ENCODE measurements around the gene BICD1. TPM values are rescaled to one million over a fixed set of nuclear protein-coding genes. Genes with fewer than 3 reads are reported as not detected.

BICD1 gene
- 10 to 100 TPM; 24.5 to 36.6 (median 32.4) TPM for total RNA-seq (2021; fragmentation: NEBNext Ultra II Directional; extraction: Animal tissue kit (Norgen Biotek cat#: 25700))
- long read RNA-seq, partial matches to known transcripts, result 3 of 9 reads
- long read RNA-seq, other reads (novel, unspliced or antisense), result 4 of 9 reads

DNA sequence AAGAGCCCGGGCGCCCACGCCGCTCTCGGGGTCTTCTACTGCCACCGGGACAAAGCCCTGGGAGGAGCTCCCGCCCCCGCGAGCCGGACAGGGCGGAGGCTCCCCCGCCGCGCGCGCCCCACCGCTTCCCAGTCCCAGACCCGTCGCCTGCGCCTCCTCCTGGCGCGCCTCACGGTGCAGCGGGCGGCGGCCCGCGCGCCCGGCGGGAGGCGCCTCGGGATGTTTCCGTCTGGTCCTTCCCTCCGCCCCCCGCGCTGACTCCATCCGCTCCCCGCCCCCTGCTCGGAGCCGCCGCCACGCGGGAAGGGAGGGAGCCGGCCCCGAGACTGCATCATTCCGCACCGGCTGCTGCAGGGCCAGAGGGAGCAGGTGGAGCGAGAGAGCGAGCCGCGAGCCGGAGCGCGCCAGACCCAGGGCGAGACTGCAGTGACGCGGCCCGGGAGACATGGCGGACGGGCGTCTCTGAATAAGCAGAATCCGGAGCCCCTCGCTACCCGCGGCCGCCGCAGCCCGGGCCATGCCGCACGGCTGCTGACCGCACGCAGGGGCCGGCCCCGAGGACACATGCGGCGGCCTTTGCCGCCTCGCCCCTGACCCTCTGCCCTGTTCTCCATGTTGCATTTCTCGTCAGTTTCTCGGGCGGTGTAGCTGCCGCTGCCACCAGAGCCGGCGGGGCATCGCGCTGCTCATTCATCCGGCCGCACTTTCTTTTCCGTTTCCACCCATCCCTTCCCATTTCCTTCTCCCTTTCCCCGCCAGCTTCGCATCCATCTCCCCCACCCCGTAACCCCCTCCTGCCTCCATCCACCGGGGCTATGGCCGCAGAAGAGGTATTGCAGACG, at the start of gene BICD1:
BICD1 (plus strand) TSS at position 331 of the 842 bp plus-strand sequence; CDS start at position 816, 485 bp downstream.
- no peaks in the 10 kb centered on the region; the same call in 1 of the 2 replicates for H3K27me3 Mint-ChIP-seq (ENCODE audit: insufficient read depth)
- peak within 1 kb of the TSS; percentile 90 for H3K27ac Mint-ChIP-seq
- TF ChIP-seq, protein P1, sequence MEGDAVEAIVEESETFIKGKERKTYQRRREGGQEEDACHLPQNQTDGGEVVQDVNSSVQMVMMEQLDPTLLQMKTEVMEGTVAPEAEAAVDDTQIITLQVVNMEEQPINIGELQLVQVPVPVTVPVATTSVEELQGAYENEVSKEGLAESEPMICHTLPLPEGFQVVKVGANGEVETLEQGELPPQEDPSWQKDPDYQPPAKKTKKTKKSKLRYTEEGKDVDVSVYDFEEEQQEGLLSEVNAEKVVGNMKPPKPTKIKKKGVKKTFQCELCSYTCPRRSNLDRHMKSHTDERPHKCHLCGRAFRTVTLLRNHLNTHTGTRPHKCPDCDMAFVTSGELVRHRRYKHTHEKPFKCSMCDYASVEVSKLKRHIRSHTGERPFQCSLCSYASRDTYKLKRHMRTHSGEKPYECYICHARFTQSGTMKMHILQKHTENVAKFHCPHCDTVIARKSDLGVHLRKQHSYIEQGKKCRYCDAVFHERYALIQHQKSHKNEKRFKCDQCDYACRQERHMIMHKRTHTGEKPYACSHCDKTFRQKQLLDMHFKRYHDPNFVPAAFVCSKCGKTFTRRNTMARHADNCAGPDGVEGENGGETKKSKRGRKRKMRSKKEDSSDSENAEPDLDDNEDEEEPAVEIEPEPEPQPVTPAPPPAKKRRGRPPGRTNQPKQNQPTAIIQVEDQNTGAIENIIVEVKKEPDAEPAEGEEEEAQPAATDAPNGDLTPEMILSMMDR (IDR thresholded peaks at IDR 0.05), result peak; percentile 70

DNA sequence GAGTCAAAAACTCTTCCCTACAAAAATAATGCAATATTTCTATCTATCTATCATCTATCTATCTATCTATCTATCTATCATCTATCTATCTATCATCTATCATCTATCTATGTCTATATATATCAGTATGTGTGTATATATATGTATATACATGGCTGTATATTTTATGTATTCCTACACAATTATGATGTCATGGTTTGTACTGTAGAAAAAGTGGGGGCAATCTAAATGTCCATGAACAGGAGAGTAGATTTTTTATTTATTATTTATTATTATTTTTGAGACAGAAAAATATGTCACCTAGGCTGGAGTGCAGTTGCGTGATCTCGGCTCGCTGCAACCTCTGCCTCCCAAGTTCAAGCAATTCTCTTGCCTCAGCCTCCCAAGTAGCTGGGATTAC, 45.6 kb upstream of the BICD1 start:
- Mint-ChIP-seq H3K4me3 (no peak overlapping the region), H3K9me3 (no peaks in the 10 kb centered on the region), H3K36me3 (ENCODE audit: low read depth) (no peaks in the 10 kb centered on the region), H3K27me3 (ENCODE audit: insufficient read depth) (peaks cover 4% of the 10 kb centered on the region; the same call in 1 of the 2 replicates), H3K27ac (no peak overlapping the region), H3K4me1 (ENCODE audit: low read depth) (no peaks in the 10 kb centered on the region)
- DNase-seq, result no peak
- TF ChIP-seq, protein P1 (IDR thresholded peaks at IDR 0.05), result no peak

More for the DNA sequence above, at the start of gene BICD1:
- Mint-ChIP-seq H3K9me3 (no peaks in the 10 kb centered on the region), H3K36me3 (ENCODE audit: low read depth) (no peaks in the 10 kb centered on the region; the same call in none of the 2 replicates), H3K4me3 (peak within 1 kb of the TSS; percentile 95), H3K4me1 (ENCODE audit: low read depth) (peaks cover 30% of the 10 kb centered on the region)
- peak; percentile 86 for DNase-seq

DNA sequence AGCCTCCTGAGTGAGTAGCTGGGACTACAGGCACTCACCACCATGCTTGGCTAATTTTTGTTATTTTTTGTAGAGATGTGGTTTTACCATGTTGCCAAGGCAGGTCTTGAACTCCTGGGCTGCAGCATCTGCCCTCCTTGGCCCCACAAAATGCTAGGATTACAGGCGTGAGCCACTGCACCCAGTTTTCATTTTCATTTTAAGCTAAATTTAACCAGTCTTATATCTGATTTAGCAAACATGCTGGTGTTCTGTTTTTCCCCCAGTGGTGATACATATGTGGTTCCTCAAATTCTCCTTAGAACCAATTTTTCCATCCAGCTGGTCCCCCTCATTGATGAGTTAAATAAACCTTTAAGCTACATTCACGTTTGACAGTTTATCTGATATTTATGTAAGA, 43.8 kb upstream of the BICD1 start:
- H3K9me3 Mint-ChIP-seq, result no peaks in the 10 kb centered on the region
- H3K36me3 Mint-ChIP-seq (ENCODE audit: low read depth), result no peaks in the 10 kb centered on the region
- no peak overlapping the region for H3K27ac Mint-ChIP-seq
- H3K4me1 Mint-ChIP-seq (ENCODE audit: low read depth), result no peaks in the 10 kb centered on the region
- TF ChIP-seq, protein P1 (IDR thresholded peaks at IDR 0.05), result no peak
- DNase-seq, result no peak
- no peak overlapping the region for H3K4me3 Mint-ChIP-seq
- peaks cover 4% of the 10 kb centered on the region for H3K27me3 Mint-ChIP-seq (ENCODE audit: insufficient read depth)

DNA sequence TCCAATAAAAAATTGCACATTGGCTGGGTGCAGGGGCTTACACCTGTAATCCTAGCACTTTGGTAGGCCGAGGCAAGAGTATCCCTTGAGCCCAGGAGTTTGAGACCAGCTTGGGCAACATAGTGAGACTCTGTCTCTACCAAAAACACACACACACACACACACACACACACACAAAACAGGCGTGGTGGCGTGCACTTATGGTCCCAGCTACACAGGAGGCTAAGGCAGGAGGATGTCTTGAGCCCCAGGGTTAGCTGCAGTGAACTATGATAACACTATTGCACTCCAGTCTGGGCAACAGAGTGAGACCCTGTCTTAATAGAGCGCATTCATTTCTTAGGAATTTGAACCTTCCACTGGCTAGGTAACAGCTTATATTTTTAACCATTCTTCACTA, 42.9 kb upstream of the BICD1 start:
- DNase-seq, result no peak
- no peaks in the 10 kb centered on the region for H3K9me3 Mint-ChIP-seq
- H3K27me3 Mint-ChIP-seq (ENCODE audit: insufficient read depth), result peaks cover 4% of the 10 kb centered on the region
- H3K4me1 Mint-ChIP-seq (ENCODE audit: low read depth), result no peaks in the 10 kb centered on the region; the same call in 1 of the 2 replicates
- no peaks in the 10 kb centered on the region for H3K36me3 Mint-ChIP-seq (ENCODE audit: low read depth)
- H3K27ac Mint-ChIP-seq, result no peak overlapping the region
- TF ChIP-seq, protein P1 (IDR thresholded peaks at IDR 0.05), result no peak
- no peak overlapping the region for H3K4me3 Mint-ChIP-seq

DNA sequence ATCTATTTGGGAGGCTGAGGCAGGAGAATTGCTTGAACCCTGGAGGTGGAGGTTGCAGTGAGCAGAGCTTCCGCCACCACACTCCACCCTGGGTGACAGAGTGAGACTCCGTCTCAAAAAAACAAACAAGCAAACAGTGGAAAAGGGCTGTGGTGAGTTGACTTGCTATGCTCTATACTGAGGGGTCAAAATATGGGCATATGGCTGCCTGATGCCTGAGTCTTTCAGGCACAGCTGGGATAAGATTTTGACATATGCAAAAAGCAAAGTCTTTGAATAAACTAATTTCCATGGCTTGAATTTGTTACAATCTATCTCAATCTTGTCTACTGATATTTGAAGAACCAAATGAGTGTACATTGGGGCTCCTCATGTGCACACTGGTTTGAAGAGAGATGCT, 40.4 kb upstream of the BICD1 start:
- no peak overlapping the region for H3K4me3 Mint-ChIP-seq
- H3K4me1 Mint-ChIP-seq (ENCODE audit: low read depth), result peaks cover 12% of the 10 kb centered on the region; the same call in 1 of the 2 replicates
- TF ChIP-seq, protein P1 (IDR thresholded peaks at IDR 0.05), result no peak
- H3K36me3 Mint-ChIP-seq (ENCODE audit: low read depth), result no peaks in the 10 kb centered on the region
- no peaks in the 10 kb centered on the region for H3K9me3 Mint-ChIP-seq
- no peak for DNase-seq
- no peak overlapping the region for H3K27ac Mint-ChIP-seq
- H3K27me3 Mint-ChIP-seq (ENCODE audit: insufficient read depth), result peaks cover 13% of the 10 kb centered on the region
